ENCODE measurements around the gene MOGAT3.
"Not testable (repeated sequence)": the region's sequence is repeated elsewhere in the genome, so short reads cannot be mapped to it uniquely, and the experiment has no call there.

The MOGAT3 gene

GRCh38 chr7:101201695-101202602, 1.1 kb upstream of the MOGAT3 start:
- DNase-seq, result no peak

DNA sequence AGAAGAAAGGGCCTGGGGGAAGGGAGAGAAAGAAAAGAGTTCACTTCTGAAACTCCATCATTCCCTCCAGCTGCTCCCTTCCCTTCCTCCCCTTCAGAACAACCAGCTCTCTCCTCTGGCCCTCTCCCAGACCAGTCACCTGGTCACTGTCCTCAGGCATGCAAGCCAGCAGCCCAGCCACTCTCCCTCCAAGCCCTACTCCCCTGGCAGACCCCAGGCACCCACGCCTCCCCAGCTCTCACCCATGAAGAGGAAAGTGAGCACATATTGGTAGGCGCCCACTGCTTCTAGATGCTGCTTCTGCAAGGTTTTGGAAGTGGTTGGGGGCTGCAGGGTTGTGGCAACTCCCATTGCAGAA, 353 bp downstream of the MOGAT3 start:
- no peak for DNase-seq

DNA sequence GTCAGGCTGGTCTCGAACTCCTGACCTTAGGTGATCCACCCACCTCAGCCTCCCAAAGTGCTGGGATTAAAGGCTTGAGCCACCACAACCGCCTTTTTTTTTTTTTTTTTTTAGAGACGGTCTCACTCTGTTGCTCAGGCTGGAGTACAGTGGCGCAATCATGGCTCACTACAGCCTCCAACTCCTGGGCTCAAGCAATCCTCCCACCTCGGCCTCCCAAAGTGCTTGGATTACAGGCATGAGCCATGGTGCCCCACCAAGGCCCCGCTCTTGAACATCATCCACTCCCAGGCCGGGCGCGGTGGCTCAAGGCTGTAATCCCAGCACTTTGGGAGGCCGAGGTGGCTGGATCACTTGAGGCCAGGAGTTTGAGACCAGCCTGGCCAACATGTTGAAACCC, 1.3 kb downstream of the MOGAT3 start:
- DNase-seq, result not testable (repeated sequence)

DNA sequence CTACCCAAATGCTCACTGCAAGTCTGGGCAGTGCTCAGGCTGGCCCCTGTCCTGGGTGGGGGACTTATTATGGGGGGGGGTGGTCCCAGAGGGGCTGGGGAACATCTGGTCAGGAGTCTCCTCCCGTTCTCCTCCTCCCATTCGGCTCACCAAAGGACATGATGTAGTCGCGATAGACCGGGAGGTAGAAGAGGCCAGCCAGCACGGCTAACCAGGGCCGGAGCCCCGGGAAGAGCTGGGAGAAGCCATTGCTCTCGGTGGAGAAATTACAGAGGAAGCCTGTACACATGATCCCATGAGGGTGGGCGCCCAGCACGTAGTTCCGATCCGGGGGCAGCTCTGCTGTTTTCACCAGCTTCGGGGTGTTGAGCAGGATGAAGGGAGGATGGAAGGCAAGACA, 2.4 kb downstream of the MOGAT3 start:
- no peak for DNase-seq

DNA sequence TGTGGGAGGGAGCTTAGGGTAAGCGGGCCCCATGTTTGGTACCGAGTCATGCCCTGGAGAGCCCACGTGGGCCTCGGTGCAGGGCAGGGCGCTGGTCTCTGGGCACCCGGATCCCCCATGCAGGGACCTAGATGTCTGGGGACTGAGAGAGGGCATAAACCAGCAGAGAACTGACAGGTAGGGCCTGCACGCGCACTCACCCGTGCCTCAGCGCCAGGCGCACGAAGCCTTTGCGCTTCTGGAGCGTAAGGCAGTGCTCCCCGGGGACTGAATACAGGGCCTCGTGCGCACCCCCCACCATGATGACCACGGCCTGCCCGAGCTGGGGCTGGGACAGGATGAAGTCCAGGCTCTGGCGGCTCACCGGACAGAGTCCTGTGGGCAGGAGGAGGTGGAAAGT, 2.8 kb downstream of the MOGAT3 start:
- no peak for DNase-seq

GRCh38 chr7:101195884-101196283, 5.0 kb downstream of the MOGAT3 start:
- DNase-seq, result no peak

GRCh38 chr7:101189109-101189508, 11.7 kb downstream of the MOGAT3 start:
- no peak for DNase-seq

DNA sequence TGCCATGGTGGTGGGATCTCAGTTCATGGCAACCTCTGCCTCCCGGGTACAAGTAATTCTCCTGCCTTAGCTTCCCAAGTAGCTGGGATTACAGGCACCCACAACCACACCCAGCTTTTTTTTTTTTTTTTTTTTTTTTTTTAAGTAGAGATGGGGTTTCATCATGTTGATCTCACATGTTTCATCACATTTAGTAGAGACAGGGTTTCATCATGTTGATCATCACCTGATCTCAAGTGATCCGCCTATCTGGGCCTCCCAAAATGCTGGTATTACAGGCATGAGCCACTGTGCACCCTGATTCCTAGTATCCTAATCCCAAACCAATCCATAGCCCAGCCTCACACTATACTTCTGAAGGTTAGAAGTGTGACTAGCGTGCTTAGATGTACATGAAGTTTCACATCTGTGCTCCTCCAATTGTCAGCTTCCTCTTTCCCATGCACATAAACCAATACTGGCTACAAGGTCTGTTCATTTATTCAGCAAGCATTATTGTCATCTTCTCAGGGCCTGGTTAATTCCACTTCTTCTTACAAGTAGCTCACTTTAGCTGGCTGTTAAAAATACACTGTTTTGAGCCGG, 13.9 kb downstream of the MOGAT3 start:
- no peak for DNase-seq

GRCh38 chr7:101186194-101186593, 14.6 kb downstream of the MOGAT3 start:
- DNase-seq, result no peak

- DNase-seq, result no peak
These were observed 15.5 kb downstream of the MOGAT3 start for GRCh38 chr7:101185258-101185839.

DNA sequence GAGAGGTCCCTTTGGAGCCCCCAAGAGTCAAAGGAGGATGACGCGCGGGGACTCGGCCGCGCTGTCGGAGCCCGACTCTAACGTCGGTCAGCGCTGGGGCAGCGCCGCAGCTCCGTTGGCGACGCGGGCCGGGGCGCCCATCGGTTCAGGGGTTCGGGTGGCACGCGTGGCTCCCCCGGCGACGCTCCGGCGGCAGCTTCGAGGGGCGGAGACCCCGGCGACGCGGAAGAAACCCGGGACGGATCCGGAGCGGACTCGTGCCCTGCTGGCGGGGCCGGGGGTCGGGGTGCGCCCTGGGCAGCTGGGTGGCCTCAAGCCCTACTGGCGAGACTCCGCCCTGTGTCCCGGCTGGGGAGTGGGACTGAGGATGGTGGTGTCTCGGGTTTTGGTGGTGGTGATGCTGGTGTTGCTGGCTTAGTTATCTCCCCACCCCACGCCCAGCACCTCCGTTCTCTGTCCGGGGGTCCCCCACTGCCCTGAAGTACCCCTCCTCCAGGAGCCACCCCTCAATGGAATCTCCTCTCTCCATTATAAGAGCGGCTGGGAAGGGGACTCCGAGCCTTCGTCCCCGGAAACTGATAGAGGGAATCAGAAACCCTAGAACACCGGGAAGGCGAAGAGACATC, 20.6 kb downstream of the MOGAT3 start, which contains the start of gene NAT16:
NAT16 (minus strand) TSS at position 164 of the 626 bp plus-strand sequence. CDS start 5,486 bp downstream, outside the sequence.
- DNase-seq, result no peak

GRCh38 chr7:101179713-101180112, 21.1 kb downstream of the MOGAT3 start:
- DNase-seq, result no peak

- peak; percentile 52 for DNase-seq
These were observed 21.7 kb downstream of the MOGAT3 start for GRCh38 chr7:101179117-101179516.

GRCh38 chr7:101177644-101178043, 23.2 kb downstream of the MOGAT3 start:
- DNase-seq, result no peak

DNA sequence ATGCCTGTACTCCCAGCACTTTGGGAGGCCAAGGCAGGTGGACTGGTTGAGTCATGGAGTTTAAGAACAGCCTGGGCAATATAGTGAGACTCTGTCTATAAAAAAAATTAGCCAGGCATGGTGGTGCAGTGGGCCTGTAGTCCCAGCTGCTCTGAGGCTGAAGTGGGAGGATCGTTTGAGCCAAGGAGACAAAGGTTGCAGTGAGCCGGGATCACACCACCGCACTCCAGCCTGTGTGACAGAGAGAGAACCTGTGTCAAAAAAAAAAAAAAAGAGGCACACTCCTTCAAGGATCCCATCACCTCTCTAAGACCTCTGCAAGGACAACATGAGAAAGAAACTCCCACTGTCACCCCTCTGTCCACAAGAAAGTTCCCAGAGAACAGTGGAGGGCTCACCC, 25.2 kb downstream of the MOGAT3 start:
- no peak for DNase-seq

GRCh38 chr7:101174322-101174854, 26.4 kb downstream of the MOGAT3 start:
- no peak for DNase-seq

- DNase-seq, result peak; percentile 43
These were observed 27.0 kb downstream of the MOGAT3 start for GRCh38 chr7:101173752-101174244.

- DNase-seq, result peak; percentile 75
These were observed 27.7 kb downstream of the MOGAT3 start for GRCh38 chr7:101172854-101173751.

DNA sequence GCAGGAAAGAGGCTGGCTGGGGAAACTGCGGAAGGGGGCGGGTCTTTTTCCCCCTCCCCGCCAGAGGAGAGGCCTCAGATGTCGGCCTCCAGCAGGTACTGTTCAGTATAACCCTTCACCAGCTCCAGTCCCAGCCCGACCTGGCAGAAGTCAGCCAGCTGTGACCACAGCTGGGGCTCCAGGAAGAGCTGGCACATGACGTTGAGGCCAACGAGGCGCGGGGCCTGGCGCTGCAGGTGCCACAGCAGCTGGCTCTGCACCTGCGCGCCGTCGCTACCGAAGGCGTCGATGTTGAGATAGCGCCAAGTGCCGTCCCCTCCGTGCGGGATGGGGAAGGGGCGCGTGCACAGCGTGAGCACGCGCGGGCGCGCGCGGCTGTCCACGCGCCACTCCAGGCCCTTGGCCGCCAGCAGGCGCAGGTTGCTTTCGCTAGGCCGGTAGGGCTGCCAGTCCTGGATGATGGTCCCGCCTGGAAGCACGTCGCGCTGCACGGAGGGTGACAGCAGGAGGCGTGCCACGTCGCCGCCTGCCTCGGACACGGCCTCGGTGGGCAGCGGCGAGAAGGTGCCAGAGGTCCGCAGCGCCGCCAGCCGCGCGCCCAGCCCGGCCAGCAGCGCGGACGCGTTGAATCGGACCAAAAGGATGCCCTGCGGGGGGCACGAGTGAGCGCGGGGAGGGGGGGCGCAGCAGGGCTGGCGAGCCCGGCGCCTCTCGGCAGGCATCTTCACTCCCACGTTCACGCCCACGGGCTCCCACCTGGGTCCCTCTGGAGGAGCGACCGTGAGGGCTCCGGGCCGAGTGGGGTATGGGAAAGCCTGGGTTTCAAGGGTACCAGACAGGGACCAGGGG, 28.6 kb downstream of the MOGAT3 start:
- DNase-seq, result peak; percentile 72

- no peak for DNase-seq
These were observed 29.4 kb downstream of the MOGAT3 start for GRCh38 chr7:101171442-101171837.
